Hematopoietic multipotent progenitor cell (in vitro differentiated cells): ENCODE measurements around the gene SIRT5. TPM values are rescaled to one million over a fixed set of nuclear protein-coding genes. Genes with fewer than 3 reads are reported as not detected.

Experiments used
- DNase-seq, 3 donors: peaks; one replicate each; pipeline ENCODE4 v3.0.0-alpha.2; 2011 to 2015; ENCODE audit warnings: low read depth in 2 of 3, low spot score in 2 of 3
- total RNA-seq: library from RNA; depleted of rRNA; stranded (reverse); fragments of >200 nt; gene quantifications from one replicate; pipeline ENCODE4 v1.2.3, GENCODE V29; 2012

Gene SIRT5
- 10.5 TPM for total RNA-seq

DNA sequence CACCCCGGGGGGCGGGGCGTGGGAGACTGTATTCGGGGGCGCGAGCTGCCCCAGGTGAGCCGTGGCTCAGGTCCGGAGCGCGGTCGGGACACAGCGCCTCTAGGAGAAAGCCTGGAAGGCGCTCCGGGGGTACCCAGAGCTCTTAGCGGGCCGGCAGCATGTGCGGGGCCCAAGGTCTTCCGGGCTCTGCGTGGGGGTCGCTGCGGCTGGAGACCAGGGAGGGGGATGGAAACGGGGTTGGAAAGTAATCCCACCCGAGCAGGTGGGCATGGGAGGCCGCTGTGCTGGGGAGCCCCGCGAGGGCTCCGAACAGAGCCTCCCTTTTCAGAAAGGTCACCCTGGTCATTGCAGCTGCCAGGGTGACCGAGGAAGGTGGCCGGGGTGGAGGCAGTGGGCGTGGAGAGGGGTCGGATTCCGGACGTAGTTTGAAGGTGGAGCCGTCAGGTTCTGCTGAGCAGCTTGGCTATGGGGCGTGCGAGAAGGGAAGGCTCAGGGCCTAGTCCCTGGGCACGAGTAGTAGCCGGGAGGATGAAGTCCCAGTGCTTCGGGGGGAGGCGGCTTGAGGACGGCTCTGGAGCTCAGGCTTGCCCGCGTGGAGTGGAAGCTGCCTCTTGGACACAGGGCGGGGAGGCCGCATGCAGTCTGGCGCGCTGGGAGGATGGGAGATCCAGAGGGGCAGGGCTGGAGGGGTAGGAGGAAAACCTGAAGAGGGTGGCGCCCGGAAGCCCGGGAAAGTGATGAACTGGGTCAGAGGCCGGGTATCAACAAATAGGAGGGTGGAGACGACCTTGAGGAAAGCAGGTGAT, at the start of gene SIRT5:
Gene SIRT5 (plus strand): TSS at position 31 of the 806 bp plus-strand sequence. CDS start 9,510 bp downstream, outside the sequence.
- DNase-seq = peak; percentile 66 to 86 (median 85)

DNA sequence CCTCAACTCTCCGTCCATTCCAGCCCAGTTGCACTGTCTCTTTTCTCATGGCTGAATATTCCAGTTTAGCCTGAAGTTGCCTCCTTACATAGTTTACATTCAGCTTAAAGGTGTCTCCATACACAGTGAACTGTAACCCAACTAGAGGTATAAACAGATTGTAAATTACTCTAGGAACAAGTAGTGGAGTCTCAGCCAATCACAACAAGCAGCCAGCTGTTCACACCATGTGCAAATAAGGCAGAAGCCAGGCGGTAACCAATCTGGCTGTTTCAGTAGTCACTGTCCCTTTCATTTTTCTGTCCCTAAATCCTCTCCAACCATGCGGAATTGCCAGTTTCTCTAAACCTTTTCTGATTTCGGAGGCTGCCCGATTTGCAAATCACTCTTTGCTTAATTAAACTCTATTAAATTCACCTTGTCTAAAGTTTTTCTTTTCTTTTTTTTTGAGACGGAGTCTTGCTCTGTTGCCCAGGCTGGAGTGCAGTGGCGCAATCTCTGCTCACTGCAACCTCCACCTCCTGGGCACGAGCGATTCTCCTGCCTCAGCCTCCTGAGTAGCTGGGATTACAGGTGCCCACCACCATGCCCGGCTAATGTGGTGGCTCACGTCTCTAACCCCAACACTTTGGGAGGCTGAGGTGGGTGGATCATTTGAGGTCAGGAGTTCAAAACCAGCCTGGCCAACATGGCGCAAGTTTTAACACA, 49.4 kb upstream of the SIRT5 start:
- no peak for DNase-seq

DNA sequence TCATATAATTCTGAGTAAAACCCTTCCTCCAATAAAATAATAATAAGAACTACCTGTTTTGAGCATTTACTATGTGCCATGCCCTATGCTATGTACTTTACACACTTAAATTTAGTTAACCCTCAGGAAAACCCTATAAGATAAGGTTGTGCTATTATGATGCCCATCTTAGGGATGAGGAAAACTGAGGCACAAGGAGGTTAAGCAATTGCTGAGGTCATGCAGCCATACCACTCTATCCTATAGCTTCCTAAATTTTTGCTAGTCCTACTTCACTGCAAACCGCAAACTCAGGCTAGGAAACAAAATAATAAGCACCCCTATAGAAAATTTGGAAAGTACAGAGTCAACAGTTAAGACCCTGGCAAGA, 48.1 kb upstream of the SIRT5 start:
- no peak for DNase-seq

DNA sequence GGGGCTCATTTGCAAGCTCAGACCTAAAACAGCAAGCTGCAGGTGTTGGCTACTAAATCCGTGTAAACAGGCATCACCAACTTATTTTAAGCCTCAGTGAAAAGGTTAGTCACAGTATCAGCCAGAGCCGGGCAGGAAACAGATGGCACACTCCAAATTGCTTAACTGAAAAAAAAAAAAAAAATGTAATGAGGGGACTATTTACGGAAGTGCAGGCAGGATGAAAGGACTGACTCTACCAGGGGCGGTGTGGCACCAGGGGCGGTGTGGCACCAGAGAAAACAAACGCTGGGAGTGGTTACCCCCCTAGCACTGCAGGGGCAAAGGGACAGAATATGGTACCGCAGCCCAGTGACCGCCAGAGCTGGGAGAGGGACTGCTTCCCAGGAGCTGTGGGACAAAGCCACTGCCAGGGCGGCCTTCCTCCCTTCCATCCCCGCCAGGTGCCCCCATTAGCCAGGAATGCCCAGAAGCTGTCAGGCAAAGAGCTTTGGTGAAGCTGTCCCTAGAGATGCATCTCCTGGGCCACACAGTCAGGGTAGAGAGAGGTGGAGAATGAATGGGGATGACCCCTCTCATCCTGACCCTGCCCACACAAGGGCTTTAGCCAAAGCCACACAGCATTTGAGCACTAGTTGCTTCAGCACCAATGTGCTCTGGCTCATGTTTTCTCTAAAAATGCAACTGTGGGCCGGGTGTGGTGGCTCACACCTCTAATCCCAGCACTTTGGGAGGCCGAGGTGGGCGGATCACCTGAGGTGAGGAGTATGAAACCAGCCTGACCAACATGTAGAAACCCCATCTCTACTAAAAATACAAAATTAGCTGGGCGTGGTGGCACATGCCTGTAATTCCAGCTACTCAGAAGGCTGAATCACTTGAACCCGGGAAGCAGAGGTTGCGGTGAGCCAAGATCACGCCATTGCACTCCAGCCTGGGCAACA, 47.4 kb upstream of the SIRT5 start:
- peak; percentile 3 to 98 (median 93) for DNase-seq

DNA sequence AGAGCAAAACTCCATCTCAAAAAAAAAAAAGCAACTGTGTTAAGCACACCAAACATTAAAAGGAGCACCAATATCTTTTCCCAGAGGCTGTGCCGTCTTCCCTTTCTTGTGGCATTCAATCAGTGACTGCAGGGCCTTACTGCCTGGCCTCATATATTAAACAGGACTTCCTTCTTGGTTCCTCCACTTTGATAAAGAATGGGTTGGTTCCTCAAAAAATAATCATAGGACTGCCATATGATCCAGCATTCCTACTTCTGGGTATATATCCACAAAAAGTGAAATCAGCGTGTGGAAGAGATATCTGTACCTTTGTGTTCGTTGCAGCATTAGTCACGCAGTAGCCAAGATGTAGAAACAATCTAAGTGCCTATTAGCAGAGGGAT, 46.7 kb upstream of the SIRT5 start:
- no peak for DNase-seq

DNA sequence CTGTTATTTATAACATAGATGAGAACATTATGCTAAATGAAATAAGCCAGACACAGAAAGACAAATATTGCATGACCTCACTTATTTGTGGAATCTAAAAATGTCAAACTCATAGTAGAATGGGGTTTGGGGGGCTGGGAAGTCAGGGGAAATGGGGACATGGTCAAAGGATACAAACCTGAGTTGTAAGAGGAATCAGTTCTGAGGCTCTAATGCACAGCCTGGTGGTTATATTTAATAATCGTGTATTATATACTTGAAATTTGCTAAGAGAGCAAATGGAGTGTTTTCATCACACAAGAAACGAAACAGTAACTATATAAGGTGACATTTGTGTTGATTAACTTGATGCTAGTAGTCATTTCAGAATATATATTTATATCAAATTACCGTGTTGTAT, 46.2 kb upstream of the SIRT5 start:
- DNase-seq = peak in 2 of 3 donors; percentile 29 to 44

DNA sequence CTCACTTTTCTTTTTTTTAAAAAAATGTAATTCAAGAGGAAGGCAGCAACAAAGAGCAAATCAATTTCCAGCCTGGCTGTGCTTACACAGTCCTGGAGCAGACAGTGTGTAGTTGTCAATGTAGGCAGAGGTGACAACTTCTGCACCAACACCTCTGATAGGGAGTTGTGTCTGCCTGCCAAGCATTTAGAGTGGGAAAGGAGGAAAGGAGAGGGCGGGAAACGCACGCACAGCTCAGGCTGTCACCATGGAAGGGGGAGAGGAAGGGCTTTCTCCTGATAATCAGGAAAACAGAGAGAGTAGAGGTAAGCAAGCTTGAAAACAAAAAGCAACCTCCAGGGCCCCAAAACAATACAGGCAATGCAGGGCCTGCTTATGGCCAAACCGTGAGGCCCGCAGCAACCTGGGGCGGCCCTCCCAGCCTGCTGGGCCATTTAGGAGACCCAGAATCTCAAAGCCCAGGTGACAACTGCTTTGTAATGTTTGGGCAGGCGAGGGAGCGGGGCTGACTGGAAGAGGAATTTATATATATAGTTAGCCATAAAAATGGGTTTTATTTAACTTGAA, 45.5 kb upstream of the SIRT5 start:
- DNase-seq = no peak

DNA sequence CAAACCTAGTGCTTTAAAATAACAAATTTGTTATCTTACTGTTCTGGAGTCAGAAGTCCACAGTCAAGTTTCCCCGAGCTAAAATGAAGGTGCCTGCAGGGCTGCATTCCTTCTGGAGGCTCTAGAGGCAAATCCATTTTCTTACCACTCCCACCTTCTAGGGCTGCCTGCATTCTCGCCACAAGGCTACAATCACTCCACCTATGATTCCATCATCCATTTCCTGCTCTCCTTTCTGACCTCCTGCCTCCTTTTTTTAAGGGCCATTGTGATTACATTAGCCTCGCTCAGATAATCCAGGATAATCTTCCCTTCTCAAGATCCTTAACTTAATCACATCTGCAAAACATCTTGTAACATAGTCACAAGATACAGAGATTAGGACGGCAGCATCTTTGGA, 42.4 kb upstream of the SIRT5 start:
- no peak for DNase-seq

DNA sequence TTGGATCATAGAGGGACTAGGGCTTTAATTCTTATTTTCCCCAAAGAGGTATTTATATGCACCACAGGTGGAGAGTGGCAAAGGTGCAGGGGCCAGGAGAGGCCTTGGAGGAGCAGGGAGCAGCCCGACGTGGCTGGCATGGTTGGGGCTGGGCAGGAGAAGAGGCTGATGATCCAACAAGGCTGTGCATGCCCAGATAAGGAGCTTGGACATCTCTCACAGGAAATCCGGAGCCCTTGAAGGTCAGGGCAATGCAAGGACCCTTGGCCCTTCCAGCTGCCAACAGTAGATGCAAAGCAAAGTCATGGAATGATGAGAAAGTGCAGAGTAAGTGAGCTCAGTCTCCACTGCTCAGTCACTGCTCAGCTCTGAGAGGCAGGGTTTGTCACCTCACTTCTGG, 39.9 kb upstream of the SIRT5 start:
- no peak for DNase-seq

DNA sequence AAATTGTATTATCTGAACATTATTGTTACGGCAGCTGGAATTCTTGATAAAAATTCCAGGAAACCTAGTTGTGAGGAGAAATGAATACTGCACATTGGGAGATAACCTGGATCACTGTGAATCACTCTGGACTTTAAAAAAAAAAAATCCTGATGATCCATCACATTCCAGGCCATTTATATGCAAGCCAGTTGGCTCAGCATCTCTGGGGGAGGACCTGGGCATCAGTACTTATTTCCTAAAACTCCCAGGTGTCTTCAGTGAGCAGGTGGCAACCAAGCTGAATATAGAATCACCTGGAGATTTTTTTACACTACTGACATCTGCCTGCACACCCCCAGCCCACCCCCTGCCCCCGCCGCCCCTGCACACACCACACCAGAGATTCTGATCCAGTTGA, 39.1 kb upstream of the SIRT5 start:
- DNase-seq = no peak

DNA sequence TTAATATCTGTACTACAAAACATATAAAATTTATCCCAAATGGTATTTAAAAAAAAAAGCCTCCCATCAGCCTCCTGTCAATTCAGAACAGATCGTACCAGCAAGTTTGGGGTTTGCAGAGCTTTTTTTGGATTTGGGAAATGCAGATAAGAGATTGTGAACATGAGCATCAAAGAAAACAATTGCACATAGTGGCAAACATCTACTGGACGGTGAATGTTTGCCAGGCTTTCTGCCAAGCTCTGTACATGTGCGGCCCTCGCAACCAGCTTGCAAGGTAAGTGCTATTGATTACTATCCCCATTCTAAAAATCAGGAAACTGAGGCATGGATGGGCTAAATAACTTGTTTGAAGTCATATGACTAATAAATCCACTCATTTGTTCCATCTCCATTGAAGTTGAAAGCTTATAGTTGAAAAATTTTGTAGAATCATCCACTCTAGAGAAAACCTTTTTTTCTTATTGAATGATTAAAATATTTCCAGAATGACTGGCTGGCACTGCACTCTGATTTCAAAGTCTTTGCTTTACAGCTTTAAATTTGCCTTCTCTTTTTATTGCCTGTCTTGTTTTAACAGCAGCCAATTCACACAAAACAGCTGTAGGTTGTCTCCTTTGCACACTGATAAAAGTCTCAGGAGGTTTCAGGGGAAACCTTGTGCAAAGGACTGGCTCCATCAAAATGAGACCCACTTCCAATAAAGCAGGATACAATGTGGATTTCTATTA, 37.4 kb upstream of the SIRT5 start:
- no peak for DNase-seq

DNA sequence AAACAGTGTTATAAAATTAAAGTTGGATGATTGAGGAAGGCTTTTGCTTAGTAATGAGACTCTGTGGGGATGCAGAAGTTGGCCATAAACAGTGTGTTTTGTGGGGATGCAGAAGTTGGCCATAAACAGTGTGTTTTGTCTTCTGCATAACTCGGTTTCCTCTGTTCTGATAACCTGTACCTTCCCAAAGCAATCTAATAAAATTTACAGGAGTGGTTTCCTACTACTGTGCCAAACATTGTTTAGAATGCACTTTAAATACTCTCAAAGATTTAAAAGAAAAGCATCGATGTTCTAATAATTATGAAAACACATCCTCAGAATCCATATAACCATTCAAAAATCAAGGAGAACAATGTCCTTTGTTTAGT, 36.9 kb upstream of the SIRT5 start:
- no peak for DNase-seq

DNA sequence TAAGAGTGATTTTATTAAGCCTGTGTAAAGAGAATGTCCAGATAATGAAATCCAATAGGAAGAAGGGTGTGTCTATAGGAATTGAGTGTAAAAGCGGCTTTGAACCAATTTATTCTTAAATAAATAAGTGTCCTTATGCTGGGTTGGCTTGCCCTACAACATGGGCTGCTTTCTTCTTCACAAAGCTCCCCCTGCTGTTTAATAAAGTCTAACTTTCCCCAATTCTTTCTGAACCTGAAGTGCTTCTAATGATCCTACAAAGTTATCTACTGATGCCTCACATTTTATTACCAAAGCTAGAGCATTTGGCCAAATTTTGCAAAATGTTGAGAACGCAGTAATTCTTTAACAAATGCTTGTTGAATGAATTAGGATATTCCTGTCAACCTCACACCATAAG, 36.3 kb upstream of the SIRT5 start:
- DNase-seq = peak in 2 of 3 donors; percentile 42 to 69

DNA sequence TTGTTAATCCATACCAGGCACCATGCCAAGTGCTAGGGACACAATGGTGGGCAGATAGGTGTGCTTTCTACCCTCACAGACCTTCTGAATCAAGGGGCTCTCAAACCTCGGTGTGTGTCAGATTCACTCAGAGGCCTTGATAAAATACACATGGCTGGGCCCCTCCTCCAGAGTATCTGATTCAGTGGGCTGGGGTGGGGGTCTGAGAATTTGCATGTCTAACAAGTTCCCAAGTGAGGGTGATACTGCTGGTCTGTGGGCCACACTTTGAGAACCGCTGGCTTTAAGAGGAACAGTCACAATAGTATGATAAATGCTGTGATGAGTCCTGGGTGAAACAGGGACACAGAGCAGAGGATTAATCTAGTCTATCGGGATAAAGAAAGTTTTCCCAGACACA, 35.8 kb upstream of the SIRT5 start:
- DNase-seq = no peak

DNA sequence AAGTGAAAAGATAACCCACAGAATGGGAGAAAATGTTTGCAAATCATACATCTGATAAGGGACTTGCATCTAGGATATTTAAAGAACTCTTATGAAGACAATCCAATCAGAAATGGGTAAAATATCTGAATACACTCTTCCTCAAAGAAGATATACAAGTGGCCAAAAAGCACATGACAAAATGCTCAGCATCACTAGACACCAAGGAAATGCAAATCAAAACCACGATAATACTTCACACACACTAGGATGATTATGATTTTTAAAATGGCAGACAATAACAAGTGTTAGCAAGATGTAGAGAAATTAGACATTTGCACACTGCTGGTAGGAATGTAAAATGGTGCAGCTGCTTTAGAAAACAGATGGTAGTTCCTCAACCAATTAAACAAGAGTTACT, 34.8 kb upstream of the SIRT5 start:
- DNase-seq = no peak

DNA sequence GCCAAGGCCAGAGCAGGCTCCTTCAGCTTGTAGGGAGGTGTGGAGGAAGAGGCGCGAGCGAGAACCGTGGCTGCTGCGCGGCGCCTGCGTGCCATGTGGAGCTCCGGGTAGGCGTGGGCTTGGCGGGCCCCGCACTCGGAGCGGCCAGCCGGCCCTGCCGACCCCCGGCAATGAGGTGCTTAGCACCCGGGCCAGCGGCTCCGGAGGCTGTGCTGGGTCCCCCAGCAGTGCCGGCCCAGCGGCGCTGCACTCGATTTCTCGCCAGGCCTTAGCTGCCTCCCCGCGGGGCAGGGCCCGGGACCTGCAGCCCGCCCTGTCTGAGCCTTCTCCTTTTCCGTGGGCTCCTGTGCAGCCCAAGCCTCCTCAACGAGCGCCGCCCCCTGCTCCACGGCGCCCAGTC, 32.9 kb upstream of the SIRT5 start:
- no peak for DNase-seq

DNA sequence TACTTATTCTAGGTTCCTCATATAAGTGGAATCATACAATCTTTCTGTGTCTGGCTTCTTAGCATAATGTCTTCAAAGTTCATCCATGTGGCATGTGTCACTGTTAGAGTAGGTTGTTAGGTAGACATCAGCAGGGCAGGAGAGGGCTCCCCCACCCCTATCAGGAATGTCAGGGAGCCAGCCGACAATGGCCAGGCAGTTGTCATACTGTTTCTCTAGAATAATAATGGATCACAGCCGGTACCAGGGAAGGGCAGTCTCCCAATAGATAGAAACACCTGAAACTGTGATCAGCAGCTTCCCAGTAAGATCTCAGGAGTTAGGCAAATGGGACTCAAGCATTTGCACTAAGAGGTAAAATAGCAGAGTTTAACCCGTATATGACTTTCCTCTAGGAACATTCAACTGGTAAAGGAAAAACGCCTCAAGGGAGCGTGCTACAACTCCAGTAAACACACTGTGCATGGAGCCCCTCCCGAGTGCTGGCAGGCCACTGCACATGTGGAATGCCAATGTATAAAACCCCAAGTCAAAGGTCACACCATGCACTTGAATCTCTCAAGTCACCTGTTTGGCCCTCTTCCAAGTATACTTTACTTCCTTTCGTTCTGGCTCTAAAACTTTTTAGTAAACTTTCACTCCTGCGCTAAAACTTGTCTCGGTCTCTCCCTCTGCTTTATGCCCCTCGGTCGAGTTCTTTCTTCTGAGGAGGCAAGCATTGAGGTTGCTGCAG, 29.8 kb upstream of the SIRT5 start:
- no peak for DNase-seq

DNA sequence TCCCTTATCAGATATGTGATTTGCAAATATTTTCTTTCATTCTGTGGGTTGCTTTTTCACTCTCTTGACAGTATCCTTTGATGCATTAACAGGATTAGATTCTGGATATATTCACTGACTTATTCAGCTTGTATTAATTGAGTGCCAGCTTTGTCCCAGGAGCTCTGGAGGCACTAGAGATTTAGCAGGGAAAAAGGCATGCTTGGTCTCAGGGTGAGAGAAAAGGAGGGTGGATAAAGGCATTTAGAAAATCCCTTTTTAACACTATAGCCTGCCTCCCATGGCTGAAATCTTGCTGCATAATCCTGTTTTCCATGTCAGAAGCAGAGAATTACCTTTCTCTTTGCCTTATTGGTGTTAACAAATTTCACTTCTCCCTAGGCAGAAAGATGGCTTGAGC, 28.5 kb upstream of the SIRT5 start:
- no peak for DNase-seq

DNA sequence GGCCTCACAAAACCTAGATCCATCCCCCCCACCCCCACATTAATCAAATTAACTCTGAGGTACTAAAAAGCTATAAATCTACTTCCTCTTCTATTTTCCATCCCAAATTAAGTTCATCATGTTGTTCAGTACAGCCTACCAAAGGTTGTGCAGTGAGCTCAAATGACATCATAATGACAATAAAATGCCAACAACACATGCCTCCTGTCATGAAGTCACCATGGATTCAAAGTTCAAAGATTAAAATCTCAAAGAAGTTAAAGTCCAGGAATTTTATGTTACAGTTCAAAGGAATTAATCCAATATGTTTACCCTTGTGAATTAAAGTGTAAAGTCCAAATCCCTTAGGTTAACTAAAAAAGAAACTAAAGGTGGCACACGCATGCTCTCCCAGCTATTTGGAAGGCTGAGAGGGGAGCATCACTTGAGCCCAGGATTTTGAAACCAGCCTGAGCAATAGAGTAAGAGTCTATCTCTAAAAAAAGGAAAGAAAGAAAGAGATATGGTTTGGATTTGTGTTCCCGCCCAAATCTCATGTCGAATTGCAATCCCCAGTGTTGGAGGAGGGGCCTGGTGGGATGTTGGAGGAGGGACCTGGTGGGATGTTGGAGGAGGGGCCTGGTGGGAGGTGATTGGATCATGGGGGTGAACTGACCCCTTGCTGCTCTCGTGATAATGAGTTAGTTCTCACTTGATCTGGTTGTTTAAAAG, 25.7 kb upstream of the SIRT5 start:
- no peak for DNase-seq
